AG20443 (cell line): Measurements from ENCODE around the gene SGSM2.
"Not testable (repeated sequence)": the region's sequence is repeated elsewhere in the genome, so short reads cannot be mapped to it uniquely, and the experiment has no call there.

Source experiments
- DNase-seq: peaks from one replicate; pipeline ENCODE4 v3.0.0; 2012; ENCODE audit warnings: low spot score, mixed read lengths

Gene SGSM2, protein sequence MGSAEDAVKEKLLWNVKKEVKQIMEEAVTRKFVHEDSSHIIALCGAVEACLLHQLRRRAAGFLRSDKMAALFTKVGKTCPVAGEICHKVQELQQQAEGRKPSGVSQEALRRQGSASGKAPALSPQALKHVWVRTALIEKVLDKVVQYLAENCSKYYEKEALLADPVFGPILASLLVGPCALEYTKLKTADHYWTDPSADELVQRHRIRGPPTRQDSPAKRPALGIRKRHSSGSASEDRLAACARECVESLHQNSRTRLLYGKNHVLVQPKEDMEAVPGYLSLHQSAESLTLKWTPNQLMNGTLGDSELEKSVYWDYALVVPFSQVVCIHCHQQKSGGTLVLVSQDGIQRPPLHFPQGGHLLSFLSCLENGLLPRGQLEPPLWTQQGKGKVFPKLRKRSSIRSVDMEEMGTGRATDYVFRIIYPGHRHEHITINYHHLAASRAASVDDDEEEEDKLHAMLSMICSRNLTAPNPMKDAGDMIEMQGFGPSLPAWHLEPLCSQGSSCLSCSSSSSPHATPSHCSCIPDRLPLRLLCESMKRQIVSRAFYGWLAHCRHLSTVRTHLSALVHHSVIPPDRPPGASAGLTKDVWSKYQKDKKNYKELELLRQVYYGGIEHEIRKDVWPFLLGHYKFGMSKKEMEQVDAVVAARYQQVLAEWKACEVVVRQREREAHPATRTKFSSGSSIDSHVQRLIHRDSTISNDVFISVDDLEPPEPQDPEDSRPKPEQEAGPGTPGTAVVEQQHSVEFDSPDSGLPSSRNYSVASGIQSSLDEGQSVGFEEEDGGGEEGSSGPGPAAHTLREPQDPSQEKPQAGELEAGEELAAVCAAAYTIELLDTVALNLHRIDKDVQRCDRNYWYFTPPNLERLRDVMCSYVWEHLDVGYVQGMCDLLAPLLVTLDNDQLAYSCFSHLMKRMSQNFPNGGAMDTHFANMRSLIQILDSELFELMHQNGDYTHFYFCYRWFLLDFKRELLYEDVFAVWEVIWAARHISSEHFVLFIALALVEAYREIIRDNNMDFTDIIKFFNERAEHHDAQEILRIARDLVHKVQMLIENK

DNA sequence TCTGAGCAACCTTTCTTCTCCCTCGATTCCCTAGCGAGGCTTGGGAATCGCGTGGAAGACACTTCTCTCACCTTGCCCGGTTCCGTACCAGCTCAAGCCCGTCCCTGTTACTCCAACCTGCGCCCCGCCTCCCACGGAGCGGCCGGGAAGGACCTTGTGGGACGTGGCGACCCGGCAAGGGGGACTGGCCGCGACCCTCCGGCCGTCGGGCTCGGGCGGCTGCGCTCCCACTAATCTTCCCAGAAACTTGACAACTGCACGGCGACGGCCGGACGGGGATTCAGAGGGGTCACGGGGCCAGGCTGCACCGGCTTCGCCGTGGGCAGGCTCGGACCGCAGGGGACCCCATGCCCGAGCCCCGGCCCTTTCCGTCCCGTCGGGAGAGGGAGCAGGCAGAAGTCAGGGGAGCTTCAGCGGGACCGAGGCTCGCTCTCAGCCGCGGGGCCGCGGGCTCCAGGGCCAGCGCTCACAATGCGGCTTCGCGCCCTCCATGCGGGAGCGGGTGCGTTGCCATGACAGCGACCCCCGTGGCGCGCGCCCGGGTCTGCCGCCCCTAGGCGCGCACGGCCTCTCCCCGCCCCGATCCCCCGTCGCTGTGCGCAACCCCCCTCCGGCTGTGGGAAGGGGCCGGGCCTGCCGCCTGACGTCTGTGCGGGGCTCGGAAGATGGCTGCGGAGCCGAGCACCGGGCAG is at the start of gene SGSM2:
Gene SGSM2 (plus strand): TSS at position 650 of the 692 bp plus-strand sequence. CDS start 188 bp downstream, outside the sequence.
- peak; percentile 86 for DNase-seq

DNA sequence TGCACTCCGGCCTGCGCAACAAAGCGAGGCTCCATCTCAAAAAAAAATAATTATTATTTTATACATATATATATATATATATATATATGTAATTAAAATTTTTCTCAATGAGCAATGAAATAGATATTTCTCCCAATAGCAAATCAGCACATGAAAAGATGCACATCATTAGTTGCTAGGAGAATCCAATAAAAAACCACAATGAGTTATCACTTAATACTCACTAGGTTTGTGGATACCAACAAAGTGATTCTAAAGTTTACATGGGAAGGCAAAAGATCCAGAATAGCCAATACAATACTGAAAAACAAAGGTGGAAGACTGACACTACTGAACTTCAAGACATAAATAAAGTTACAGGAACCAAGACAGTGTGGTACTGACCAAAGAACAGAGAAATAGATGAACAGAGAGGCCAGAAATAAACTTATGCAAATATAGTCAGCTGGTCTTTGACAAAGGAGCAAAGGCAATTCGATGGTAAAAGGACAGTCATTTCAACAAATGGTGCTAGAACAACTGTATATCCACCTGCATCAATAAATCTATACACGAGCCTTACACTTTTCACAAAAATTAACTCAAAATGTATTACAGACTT is 47.3 kb upstream of the SGSM2 start:
- peak; percentile 26 for DNase-seq

DNA sequence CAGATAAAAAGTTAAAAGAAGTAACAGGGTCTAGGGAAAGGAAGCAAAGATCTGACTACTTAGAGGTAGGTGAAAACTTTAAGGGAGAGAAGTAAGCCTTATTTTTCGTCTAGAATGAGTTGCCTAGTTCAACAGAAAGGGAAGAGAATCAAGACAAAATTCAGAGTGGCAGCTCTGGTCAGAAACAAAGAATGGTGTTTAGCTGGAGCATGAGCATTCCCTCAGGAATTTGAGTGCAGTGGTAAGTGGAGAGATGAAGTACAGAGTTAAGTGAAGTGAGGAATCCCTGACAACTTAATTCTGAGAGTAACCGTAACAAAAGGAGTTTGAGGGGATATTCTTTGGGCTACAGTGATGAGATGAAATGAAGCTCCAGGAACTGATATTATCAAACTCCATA is 45.2 kb upstream of the SGSM2 start:
- peak; percentile 17 for DNase-seq

DNA sequence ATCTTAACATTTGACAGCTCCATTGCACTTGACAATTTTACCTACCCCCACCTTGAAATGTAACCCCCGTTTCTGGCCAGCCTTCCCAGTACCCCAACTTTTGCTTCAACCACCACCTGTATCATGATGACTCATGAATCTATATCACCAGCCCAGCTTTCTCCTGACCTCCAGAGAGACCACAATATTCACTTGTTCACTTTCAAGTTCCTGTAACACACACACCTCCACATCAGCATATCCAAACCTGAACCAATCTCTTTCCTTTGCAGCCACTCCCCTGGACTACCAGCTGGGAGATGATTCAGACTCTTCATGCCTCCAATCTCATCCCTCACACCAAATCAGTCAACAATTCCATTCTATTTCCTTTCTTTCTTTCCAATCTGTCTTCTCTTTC is 41.7 kb upstream of the SGSM2 start:
- DNase-seq: no peak

DNA sequence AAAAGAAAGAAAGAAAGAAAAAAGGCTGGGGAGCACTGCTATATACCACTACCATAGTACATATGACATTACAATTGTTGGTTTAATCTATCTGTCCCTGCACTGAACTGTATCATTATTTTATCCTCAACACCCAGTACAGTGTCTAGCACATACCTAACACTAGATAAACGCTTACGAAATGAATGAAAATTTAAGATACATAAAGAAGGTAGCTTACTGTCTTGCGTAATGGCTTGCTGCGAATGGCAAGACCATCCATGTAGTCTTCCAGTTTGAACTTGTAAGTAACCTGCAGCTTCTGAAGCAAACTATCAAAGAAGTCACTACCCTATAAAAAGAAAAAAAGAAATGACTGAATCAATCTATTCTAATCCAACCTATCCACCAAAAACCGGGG is 40.3 kb upstream of the SGSM2 start:
- no peak for DNase-seq

DNA sequence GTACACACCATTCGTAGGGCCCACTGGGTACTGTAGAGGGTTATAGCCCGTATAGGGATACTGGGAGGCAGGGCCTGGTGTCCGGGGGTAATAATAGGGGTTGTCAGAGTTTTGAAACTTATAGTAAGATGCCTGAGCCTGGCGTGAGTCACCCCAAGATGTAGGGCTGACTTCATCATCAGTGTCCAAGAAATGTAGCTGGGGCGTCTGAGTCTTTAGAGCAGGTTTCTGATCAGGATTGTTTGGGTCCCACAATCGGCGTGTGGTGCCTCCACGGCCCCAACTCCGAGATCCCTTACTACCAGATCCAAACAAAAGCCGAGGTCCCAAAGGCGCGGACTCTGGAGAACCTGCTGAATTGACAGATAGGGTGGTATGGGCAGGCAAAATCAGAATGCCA is 38.2 kb upstream of the SGSM2 start:
- DNase-seq: no peak

DNA sequence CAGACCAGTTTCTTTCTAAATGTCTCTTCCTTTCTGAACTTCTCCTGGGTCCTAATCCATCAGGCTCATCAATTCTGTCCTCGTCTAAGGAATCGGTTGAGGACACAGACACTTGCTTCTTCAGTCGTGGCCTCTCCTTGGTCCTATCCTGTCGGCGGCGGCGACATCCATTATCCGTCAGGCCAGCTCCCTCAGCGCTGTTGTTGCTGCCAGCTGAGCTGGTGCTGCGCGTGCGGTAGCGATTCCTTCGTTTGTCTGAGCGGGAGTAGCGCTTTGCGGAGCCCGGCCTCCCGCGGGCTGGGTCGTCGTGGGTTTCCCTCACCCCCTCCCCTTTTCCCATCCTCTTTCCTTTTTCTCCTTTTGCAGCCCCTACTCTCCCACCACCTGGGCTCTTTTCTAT is 37.5 kb upstream of the SGSM2 start:
- no peak for DNase-seq

DNA sequence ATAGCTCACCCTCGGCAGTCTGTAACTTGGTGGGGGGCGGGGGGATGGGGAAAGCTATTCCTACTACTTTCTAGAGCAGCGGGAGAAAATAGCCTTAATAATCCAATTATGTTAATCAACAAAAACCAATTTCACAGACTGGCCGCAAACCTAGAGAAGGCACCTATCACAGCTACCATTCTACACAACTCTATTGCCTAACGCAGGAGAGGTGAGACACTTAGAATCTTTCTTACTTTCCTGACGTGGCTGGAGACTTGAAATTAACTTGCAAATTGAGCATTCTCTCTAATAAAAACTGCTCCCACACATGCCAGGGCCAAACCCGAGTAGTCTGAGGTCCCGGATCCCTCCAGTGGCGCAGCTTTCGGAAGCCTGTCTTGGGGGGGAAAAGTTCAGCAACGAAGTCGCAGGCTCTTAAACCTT is 34.5 kb upstream of the SGSM2 start:
- DNase-seq: no peak

DNA sequence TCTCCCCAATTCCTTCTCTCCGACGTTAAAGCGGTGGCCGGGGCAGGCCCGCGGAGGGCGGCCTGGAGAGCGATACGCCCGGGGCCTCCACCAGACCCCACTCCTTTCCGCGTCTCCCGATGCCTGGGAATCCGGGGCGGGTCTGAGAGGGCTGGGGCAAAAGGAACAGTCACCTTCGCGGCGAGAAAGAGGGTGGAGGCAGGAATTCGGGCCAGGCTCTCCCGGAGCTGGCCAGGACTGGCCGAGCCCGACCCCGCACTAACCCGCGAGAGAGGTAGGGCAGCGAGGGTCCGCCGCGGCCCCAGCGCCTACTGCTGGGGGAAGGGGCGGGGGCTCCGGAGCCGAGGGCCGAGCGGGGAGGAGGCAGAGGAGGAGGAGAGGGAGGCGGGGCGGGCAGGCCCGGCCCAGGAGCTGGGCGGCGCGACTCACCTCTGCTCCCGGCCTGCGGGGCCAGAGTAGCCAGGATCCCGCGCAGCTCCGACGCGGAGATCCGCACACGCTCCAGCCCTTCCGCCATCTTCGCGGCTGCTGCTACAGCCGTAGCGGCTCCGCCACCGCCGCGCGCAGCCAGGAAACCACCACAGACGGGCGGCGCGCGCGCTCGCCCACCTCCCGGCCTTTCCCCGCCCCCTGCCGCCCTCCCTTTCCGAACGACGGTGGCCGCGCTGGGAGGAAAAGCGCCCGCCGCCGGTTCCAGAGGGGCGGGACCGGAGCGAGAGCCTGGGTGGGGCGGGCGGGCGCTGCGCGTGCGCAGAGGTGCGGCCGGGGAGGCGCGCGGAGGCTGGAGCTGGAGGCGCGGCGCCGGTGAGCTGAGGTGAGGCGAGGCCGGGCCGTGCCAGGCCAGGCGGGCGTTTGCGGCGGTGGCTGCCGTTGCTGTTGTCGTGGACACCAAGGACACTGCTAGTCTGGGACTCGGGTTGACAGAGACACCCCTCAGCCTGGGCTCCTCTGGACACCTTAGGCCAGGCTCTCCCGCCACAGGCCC is 33.8 kb upstream of the SGSM2 start, which contains the start of the genes SMG6 and SRR:
Gene SMG6 (minus strand): TSS at position 582 of the 985 bp plus-strand sequence. CDS start 65 bp downstream, at position 517.
Gene SRR (plus strand): TSS at position 747 of the 985 bp plus-strand sequence. CDS start 11,611 bp downstream, outside the sequence.
- DNase-seq: peak; percentile 99

DNA sequence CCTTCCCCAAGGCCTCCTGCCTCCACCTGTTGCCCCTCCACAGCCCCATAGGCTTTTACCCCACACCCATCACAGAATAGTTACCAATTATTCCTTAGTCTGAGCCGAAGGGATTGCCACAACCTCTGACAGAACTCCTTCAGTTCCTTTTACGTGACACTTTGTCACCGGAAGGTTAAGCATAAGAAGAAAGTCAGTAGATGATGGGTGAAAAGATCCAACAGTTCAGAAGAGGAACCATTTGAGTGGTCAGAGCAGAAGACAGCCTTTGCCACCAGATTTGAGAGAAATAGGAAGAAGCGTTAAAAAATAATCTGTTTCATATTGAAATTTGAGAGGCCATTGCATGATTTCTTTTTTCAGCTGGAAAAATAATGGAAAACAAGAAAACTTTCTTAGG is 32.4 kb upstream of the SGSM2 start:
- no peak for DNase-seq

DNA sequence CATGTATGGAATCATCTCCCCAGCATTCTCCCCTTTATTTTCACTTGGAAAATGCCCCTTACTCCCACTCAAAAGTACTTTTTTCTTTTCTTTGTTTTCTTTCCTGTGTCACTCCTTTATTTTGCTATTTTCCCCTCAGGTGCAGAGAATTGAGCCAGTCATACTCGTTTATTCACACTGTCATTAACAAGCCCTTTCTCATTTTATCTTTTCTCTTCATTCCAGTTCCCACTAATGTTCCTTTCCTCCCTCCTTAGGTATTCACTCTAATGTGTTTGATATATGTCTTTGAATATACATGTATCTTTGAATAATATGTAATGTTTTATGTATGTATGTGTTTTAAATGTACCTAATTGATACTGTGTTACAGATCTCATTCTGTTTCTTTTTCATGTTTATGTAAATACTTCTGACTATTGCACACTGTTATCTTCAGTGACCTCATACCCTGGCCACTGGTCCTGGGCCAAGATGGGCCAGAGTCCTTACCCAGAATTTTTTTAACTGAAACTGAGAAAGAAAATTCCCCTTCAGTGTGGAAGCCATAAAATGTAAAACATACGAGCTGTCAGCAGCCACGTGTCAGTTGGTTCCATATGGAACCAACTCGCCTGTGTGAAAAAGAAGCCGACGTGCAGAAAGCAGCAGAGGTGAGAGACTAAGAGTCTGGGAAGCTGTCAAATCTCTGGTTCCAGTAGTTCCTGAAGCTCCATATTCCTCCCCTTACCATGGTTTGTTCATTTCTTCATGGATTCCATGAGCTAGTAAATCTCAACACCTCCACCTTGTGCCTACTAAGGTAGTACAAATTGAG is 27.8 kb upstream of the SGSM2 start:
- DNase-seq: no peak

DNA sequence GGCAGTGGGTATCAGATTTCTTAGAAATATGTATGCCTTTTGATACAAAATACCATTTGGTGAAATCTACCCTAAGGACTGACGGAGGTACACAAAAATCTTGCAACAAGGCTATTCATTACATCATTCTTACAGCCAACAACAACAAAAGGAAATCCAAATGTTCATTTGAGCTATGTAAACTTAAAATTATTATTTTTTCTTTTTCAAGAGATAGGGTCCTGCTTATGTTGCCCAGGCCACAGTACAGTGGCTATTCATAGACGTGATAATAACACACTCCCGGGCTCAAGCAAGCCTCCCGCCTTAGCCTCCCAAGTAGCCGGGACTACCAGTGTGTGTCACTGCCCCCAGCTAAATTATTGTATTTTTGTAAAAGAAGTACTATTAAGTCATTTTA is 24.6 kb upstream of the SGSM2 start:
- DNase-seq: no peak

DNA sequence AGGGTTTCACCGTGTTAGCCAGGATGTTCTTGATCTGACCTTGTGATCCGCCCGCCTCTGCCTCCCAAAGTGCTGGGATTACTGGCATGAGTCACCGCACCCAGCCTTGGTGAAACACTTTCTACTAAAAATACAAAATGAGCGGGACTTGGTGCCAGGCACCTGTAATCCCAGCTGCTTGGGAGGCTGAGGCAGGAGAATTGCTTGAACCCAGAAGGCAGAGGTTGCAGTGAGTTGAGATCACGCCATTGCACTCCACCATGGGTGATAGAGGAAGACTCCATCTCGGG is 20.4 kb upstream of the SGSM2 start:
- DNase-seq: not testable (repeated sequence)

DNA sequence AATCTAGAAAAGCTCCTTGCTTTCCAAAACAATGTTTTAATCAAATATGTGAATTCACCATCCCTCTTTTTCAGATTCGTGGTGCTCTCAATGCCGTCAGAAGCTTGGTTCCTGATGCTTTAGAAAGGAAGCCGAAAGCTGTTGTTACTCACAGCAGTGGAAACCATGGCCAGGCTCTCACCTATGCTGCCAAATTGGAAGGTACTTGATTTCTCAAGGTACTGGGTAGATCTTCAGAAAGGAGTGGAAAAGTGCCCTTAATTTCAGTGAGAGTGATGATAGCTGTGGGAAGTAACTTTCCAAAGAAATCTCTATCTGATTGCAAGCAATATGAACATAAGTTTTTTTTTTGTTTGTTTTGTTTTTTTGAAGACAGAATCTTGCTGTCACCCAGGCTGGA is 19.5 kb upstream of the SGSM2 start:
- no peak for DNase-seq

DNA sequence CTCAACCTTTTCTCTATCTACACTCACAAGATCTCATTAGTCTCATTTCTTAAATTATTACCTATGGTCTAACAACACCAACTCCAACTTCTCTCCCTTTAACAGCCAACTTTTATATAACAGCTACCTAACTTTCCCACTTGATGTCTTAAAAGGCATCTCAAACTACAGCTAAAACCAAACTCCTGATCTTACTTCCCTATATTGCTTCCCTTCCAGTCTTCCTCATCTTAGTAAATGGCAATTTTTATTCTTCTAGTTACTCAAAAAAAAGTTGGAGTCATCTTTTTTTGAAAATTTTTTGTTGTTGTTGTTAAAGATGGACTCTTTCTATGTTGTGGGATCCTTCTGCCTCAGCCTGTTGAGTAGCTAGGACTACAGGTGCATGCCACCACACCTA is 18.2 kb upstream of the SGSM2 start:
- DNase-seq: no peak

DNA sequence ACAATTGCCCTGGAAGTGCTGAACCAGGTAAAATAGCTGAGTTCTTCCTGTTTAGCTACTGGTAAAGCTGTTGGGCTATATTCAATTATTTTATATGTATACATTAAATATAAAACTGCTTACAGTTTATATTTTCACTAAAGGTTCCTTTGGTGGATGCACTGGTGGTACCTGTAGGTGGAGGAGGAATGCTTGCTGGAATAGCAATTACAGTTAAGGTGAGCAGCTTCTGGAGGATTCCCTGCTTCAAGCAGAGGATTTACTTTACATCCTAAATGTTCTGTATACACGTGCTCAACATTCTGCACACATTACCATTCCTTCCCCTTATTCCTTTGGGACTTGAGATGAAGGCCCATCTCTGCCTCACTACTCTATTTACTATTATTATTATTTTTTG is 15.9 kb upstream of the SGSM2 start:
- no peak for DNase-seq

DNA sequence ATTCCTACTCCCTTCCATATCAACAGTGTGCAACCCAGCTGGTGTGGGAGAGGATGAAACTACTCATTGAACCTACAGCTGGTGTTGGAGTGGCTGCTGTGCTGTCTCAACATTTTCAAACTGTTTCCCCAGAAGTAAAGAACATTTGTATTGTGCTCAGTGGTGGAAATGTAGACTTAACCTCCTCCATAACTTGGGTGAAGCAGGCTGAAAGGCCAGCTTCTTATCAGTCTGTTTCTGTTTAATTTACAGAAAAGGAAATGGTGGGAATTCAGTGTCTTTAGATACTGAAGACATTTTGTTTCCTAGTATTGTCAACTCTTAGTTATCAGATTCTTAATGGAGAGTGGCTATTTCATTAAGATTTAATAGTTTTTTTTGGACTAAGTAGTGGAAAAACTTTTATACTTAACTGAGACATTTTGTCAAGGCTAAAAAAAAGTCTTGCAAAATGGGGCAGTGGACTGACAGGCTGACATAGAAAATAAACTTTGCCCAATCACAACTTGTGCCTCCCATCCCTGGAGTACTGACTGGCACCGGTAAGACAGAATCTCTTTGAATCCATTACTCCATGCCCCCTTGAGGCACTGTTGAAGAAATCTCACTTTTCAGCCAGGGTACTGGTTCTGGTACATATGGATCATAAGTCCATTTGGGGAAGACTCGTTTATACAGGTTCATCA is 13.5 kb upstream of the SGSM2 start:
- no peak for DNase-seq

DNA sequence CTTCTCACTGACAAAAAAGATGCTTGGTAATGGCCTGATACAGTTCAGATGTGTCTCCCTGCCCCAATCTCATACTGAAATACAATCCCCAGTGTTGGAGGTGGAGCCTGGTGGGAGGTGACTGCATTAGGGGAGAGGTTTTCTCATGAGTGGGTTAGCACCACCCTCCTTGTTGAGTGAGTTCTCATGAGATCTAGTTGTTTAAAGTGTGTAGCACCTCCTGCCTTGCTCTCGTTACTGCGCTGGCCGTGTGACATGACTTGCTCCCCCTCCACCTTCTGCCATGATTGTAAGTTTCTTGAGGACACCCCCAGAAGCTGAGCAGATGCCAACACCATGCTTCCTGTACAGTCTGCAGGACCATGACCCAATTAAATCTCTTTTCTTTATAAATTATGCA is 6.0 kb upstream of the SGSM2 start:
- DNase-seq: no peak

DNA sequence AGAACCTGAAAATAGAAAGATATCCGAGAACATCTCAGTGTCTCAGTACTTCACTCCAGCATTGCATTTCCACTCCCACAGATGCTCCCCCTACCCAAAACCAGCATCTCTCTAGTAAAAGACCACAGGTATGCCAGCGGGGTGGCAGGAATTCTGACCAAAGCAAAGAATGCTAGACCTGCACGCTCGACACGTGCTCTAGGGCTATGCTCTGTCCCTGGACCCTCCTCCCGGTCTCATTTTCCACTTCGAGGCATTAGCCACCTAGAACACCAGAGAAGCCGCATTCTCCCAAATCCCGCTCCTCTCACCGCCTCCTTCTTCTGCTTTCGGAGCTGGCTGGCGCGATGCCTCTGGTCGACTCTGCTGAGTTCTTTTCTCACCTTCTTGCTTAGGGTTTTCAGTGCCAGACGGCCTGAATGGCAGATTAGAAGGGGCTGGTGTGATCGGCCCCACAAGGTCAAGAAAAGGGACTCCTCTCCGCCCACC is 1.5 kb upstream of the SGSM2 start:
- DNase-seq: peak; percentile 25
